HG02970 (cell line): ENCODE measurements around the gene NOL3.

ENCODE experiments used
- ATAC-seq: cut with Tn5 transposase; IDR thresholded peaks from one replicate; pipeline ENCODE4 v1.9.1; 2021; ENCODE audit warnings: mild to moderate bottlenecking, moderate library complexity, moderate number of reproducible peaks; ENCODE audit not compliant: unreplicated experiment, low FRiP score

NOL3 gene

DNA sequence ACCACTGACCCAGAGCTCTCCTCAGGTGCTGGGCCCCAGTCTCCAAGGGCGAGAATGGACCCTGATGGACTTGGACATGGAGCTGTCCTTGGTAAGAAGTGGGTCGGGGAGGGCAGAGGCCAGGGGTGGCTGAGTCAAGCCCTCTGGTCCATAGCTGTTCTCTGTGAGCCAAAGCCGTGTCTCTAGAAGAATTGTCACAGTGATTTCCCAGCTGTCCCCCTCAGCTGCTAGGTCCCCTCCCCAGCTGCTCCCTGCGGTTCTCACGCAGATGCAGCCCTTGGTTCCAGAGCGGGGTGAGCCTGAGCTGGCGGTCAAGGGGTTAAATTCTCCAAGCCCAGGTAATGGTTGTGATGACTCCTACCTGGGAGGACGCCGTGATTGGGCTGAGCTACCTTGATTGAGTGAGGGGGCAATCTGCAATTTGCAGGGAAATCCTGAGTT, 1.3 kb upstream of the NOL3 start:
- no peak for ATAC-seq

DNA sequence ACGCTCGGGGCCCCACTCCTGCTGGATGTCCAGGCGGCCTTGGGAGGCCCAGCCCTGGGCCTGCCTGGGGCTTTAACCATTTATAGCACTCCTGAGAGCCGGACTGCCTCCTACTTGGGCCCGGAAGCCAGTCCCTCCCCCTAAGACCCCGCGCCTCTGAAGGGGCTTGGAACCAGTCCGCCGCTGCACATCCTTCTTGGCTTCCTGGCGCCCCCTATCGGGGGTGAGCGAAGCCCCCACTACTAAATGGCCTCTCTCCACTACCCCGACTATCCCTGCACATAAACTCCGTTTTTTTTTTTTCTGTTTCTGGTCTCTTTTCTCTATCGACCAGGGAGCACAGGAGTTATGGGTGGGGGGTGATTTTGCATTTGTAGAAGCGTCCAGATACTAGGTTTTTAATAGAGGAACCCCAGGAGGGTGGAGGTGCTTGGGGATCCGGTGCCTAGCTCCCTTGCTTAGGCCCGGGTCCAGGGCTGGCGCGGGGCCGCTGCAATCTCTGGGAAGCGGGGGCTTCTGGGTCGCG, 633 bp upstream of the NOL3 start:
- ATAC-seq: no peak

DNA sequence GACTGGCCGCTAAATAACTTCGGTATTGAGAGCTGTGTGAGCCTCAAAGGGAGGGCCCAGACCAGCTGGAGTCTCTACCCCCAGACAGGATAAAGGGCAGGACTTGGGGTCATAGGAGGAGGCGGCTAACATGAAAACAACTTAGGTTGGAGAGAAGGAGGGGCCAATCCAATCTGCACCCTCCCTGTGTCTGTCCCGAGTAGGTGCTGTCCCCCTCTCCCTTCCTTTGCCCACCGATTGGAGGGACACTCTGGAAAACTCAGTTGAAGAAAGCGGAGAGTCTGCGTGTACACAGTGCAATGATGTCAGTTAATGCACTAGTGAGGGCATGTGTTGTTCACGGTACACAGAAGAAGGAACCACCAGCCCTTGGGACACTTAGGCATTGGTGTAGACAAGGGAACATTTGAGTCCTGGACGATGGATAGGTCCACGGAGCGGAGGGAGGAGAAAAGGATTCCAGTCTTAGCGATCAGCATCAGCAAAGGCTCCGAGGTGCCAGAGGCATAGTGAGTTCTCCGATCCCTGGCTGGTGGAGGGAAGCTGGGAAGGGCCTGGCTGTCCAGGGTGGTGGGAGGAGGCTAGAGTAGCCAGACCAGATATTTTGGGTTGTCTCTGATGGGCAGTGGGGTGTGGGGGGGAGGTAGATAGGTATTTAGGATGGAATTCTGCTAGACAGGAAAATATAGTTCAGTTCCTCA, 761 bp downstream of the NOL3 start:
- ATAC-seq: no peak

DNA sequence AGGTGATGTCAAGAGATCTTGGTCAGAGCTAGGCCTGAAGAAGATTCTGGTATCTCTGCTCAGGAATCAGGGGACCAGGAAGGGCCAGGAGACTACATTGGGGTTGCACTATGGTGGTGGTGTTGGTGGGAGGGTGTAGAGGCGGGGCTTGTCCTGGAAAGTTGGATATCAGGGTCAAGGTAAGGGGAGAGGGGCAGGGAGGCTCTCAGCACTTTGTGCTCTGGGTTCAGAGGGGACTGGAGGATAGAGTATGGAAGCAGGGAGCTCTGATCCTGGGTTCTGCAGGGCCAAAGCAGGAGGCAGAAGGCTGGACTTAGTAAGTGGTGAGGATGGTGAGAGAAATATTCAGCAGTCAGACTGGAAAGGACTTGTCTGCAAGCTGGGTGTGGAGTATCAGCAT, 3.0 kb downstream of the NOL3 start:
- ATAC-seq: no peak

DNA sequence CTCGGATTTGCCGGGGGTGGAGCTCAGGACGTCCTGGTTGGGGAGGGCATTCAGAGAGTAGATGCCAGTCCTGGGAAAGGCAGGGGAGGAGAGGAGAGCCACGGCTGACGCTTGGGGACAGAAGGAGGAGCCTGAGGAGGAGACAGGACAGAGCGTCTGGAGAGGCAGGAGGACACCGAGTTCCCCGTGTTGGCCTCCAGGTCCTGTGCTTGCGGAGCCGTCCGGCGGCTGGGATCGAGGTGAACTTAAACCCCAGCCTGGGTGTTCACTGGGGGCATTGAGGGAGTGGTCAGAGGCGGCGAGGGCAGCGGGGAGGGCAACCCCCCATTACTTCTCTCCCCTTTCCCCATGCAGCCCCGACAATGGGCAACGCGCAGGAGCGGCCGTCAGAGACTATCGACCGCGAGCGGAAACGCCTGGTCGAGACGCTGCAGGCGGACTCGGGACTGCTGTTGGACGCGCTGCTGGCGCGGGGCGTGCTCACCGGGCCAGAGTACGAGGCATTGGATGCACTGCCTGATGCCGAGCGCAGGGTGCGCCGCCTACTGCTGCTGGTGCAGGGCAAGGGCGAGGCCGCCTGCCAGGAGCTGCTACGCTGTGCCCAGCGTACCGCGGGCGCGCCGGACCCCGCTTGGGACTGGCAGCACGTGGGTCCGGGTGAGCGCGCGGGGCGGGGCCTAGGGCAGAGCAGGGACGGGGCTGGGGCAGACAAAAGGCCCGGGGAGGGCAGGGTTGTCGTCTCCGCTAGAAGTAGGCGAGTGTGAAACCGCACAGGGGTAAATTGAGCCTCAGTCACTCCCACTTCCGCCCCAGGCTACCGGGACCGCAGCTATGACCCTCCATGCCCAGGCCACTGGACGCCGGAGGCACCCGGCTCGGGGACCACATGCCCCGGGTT, 3.7 kb downstream of the NOL3 start:
- no peak for ATAC-seq

DNA sequence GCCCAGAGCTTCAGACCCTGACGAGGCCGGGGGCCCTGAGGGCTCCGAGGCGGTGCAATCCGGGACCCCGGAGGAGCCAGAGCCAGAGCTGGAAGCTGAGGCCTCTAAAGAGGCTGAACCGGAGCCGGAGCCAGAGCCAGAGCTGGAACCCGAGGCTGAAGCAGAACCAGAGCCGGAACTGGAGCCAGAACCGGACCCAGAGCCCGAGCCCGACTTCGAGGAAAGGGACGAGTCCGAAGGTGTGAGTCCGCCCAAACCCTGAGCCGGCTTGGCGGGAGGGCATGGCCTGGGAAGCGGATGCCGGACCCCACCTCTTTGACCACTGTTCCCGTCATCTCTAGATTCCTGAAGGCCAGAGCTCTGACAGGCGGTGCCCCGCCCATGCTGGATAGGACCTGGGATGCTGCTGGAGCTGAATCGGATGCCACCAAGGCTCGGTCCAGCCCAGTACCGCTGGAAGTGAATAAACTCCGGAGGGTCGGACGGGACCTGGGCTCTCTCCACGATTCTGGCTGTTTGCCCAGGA, 4.4 kb downstream of the NOL3 start:
- no peak for ATAC-seq

DNA sequence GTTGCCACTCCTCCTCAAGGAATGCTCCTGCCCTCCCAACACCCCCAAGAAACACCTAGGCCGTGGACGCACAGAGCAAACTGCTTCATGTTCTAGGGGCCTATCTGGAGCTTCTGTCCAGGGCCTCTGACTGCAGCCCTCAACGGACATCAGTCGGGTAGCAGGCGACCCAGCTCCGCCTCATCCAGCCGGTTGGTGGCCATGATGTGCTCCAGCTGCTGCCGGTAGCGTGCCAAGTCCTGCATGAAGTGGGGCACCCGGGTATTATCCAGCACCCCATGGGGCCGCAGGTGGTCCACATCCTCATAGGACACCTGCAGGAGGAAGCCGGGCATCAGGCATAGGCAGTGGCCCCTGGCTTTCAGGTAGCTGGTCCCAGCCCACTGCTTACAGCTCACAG, 6.3 kb downstream of the NOL3 start:
- ATAC-seq: no peak

DNA sequence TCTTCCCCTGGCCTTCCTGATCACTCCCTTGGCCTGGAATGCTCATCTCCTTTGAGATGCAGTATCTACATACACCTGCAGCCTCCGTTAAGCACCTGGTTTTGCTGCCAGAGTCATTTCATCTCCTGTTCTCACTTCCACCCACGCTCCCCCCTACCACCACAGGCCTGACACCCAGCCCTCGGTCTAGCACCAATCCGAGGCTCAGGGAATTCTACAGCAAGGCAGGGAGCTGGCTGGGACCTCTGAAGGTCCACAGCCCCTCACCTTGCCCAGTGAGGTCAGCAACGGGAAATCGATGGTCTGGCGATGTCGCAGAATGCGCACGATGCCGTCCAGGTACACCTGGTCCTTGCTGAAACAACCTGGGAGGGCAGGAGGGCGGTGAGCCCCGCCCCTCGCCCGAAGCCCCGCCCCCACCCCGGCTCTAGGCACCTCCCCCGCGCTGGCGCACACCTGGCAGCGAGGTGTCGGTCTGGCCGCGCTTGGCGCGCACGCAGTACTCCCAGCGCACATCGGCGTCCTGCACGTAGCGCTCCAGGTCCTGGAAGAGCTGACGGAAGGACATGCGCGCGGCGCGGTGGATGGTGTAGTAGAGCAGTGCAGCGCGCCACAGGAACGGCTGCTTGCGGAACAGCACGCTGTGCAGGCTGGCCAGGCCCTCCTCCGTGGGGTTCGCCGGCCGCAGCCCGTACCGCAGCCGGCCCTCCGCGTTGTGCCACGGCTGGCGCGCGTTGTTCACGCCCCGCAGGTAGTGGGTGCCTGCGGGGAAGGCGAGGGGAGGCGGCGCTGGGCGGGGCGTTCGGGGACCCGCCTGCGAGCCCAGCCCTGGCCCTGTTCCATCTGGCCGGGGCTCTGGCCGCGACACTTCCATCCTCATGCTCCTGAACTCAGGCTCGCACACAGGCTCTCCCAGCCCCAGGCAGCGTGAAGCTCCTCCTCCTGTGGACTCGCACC, 7.7 kb downstream of the NOL3 start:
- no peak for ATAC-seq

DNA sequence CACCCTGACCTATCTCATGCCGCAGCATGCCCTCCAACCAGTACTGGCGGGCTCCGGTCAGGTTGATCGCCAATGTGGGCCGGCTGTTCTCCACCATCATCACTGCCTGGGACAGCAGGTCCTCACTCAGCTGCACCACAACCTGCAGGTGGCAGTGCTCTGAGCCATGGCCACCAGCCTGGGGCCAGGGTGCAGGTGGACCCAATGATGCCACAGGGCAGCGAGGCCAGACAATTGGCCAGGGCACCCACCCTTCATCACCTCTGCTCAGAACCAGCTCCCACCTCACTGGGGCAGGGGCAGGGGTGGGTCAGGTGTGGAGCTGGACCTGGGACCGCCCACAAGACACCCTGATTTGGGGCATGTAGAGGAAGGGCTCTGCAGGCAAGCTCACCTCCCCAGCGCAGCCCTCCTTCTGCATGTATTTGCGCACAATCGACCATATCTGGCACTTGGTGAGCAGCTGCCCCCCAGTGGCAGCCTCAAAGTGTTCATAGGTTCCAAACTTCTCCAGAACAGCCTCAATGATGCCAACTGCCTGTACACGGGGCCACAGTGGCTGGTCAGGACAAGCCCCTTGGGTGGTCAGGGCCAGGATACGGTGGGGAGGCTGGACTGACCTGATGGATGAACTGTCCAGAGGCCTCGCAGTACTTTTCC, 9.2 kb downstream of the NOL3 start:
- no peak for ATAC-seq

DNA sequence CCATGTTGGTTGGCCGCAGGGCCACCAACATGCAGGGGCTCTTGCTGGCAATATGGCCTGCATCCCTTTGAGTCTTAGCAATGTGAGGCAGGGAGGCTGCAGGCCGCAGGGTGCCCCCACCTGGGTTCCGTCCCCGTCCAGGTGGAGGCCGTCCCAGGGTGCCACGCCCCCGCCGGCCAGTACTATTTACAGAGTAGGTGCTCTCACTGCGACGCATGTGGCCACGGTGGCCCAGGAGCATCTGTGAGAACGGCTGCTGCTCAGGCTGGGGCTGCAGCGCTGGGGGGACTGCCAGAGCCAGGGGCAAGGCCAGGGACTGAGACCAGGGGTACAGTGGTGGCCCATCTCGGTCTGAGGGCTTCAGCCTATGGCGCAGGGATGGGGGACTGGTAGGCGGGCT, 9.8 kb downstream of the NOL3 start:
- no peak for ATAC-seq

DNA sequence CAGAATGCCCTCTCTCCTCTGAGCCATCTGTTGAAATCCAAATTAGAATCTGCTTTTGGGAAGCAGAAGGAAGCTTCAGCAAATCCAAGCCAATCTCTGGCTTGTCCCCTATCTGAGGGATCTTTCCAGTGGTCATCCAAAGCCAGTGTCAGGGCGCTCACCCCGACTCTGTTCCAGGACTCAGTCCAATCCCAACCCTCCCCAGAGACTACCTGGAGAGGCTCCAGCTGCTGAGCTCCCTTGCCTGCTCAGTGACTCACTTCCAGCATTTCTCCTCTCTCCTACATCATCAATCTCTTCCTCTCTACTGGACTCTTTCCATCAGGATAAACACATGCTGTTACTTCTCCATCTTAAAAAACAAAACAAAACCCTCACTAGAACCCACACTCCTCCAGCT, 11.0 kb downstream of the NOL3 start:
- no peak for ATAC-seq

DNA sequence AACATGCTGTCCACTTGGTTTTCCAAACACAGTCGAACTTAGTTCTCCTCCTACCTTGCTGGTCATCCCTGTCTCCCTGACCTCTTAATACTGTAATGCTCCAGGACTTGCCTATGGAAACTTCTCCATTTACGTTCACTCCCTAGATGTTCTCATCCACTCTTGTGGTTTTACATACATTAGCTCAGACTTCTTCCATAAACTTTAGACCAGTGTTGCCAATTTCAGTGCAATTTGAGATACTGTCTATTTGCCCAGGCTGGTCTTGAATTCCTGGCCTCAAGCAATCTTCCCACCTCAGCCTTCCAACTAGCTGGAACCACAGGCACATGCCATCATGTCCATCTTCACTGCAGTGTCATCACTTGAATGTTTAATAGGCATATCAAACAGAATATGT, 11.9 kb downstream of the NOL3 start:
- no peak for ATAC-seq

DNA sequence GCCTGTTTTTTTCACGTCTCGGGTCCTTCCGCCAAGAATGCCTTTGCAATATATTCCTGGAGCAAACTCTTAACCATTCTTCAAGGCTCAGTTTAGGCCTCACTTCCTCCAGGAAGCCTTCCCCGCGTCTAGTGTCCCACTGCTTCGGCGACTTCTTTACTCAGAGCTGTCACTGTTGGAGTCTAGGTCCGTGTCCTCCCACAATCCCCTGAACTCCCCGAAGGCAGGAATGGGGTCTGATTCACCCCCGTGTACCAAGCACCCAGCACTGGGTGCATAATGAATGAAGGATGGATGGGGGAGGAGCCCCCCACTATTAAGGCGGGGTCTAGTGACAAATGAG, 12.9 kb downstream of the NOL3 start:
- ATAC-seq: no peak

DNA sequence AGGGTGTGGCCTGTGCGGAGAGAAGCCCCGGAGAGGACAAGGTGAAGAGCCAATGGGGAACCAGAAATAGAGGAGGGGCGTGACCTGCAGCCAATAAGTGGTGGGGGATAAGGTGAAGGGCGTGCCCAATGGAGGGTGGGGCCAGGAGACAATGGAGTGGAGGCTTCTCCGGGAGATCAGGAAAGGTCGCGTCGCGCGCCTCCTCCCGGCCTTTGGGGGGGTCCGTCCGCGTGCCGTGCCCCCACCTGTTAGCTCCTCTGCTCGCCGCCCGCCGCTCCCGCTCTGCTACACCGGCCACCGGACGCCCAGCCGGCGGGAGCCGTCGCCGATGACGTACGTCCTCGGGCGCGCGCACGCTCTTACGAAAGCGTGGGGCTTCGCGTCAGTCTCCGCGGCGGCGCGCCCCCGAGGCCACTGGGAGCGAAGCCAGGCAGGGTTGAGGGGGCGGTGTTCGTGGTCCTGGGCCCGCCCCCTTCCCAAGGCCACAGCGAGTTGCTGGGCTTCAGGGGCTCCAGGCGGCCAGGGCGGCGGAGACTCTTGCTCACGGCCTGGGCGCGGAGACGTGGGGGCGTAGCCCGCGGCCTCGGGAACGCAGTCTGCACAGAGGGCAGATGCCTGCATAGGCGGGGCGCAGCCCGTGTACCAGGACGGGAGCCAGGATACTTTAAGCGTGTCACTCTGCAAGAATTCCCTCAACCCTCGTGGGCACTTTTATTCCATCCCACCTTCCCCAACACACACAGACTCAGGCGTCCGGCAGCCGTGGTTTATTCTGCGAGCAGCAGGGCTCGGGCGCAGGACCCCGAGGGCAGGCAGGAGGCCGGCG, 13.5 kb downstream of the NOL3 start, which contains the start of gene MATCAP1:
Gene MATCAP1, minus strand, starts transcription at position 337 of the 826 bp plus-strand sequence. CDS start 3,353 bp downstream, outside the sequence.
- peak; percentile 88 for ATAC-seq

DNA sequence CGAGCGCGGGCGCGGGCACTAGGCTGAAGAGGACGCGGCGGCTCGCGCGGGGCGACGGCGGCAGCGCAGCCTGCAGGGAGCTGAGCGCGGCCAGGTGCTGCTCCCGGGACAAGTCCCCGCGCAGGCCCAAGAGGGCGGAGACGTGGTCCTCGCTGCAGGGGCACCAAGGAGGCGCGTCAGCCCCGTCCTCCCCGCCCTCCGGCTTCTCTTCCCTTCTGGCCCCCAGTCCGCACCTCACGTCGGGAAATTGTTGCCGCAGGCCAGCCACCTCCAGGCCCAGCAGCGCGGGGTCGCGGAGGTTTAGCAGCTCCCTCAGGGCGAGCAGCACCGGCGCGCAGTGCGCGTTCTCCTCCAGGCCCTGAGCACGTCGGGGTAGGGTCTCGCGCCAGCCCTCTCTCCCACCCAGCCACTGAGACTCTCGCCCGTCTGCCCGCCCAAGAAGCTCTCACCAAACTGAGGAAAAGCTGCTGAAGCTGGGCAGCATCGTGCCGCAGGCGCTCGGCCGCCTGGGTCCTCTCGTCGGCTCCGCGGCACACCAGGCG, 14.2 kb downstream of the NOL3 start:
- ATAC-seq: peak; percentile 3

DNA sequence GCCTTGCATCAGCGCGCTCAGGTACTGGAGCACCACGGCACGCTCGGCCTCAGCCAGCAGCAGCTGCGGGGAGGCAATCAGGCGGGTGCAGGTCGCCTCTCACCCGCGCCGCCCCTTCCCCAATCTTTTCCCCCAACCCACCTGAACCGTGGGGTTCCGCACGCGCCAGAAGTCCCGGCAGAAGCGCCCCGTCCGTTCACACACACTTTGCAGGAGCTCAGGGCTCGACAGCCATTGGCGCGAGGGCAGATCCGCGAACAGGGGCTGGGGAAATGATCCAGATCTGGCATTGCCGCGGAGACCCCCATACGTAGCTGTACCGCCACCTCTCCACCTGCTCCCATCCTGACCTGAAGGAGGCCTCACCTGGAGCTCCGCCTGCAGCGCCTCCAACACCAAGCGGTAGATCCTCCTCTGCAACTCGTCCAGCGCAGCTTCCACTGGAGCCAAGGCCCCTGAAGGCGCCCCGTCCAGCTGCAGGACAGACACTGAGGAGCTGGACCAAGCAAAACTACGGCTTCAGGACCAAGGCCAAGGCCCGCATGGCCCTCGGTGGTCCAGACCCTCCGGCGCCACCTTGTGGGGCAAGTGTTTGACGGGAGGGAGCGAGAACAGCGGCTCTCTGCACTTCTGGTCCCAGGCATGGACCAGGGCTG, 14.8 kb downstream of the NOL3 start:
- no peak for ATAC-seq

DNA sequence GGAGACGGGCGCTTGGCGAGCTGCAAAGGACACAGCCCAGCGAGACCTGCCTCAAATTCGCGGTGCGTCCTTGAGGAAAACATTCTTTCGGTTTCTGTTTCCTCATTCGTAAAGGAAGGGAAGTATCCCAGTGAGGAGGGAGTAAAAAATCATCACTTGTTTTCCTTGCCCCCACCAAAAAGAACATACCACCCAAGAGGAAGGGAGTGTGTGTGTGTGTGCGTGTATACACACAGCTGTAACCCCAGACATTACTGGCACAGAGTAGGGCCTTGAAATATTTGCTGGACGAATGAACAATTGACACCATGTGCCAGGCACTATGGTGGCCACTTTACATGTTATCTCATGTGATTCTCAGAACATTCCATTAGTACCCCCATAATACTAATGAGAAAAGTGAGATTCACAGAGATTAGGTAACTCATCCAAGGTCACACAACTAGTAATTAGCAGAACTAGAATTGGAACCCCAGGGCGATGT, 15.4 kb downstream of the NOL3 start:
- ATAC-seq: no peak

DNA sequence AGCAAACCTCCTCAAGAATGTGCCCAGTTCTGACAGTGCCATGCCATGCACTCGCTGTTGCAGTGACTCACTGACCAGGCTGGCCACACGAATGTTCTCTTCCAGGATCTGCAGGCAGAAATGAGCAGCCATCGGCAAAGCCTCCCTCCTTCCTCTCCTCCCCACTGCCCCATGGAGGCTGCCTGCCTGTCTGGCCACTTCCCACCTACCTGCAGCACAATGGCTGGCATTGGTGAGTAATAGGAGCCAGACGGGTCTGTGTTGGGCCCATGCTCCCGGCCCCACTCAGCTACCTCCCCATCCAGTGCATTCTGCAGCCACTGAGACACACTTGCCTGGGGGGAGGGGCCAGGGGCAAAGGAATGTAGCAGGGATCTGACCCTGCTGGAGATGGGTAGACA, 16.2 kb downstream of the NOL3 start:
- no peak for ATAC-seq
